GM18867 (cell line): ENCODE data around the gene GRB2.
"Not testable (repeated sequence)": the region's sequence is repeated elsewhere in the genome, so short reads cannot be mapped to it uniquely, and the experiment has no call there.

Source experiments
- ATAC-seq: cut with Tn5 transposase; IDR thresholded peaks from one replicate; pipeline ENCODE4 v1.9.1; 2021; ENCODE audit warnings: mild to moderate bottlenecking, moderate library complexity; ENCODE audit not compliant: unreplicated experiment

The GRB2 gene

DNA sequence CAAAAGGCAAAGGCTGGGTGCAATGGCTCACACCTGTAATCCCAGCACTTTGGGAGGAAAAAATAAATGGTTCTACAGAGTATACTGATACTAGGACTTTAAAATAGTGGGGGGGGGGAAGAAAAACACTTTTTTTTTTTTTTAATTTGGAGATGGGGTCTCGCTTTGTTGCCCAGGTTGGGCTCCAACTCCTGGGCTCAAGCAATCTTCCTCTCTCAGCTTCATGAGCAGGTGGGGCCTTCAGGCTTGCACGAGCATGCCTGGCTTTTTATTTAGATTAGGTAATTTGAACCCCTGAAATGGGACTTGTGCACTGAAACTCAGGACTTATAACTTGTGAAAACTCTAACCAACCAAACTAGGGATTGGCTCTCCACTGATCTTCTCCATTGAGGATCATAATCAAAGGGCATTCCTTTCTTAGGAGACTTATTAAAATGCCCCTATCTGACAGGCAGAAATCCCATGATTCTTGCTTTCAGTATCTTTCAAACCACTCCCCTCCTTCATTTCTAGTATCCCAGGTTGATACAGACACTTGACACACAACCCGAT is 16.9 kb downstream of the GRB2 start:
- no peak for ATAC-seq

DNA sequence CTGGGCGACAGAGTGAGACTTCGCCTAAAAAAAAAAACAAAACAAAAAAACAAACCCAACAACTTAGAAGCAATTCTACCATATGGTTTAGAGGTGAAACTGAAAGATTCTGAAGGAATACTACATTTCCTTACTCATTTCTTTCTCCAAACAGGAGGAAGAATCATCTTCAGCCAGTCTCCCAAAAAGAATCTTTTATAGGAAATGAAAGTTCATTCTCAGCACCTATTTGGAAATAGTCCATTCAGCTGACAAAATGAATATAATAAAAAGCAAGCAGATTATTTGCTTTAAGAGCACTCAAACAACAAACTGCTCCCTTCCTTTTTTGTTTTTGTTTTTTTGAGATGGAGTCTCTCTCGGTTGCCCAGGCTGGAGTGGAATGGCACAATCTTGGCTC is 17.7 kb downstream of the GRB2 start:
- no peak for ATAC-seq

DNA sequence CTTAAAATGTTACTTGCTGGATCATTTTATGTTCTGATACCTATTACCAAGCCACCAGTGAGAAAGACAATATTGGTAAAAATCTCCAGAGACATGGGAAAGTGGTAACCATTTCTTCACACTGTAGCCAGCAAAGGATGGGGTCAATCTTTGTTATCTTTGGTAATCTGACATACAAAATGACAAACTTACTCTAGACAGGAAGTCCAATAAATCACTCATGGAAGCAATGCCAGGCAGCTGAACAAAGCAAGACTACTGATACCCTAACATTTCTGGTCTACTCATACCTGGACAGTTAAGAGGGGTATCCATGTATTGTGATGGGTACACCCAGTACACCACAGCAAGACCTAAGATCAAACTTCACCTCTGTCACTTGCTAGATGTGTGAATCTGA is 19.0 kb downstream of the GRB2 start:
- no peak for ATAC-seq

DNA sequence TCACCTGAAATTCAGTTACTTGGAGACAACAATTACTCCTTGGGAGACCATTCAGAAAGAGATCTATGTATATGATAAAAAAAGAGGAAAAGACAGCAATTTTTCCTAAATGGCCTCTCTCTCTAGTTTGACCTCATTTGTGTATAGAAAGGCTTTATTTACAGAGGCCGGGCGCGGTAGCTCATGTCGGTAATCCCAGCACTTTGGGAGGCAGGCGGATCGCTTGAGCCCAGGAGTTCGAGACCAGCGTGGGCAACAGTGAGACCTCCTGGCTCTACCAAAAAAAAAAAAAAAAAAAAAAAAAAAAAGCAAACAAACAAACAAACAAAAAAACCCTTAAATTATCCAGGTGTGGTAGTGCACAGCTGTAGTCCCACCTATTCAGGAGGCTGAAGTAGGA is 20.7 kb downstream of the GRB2 start:
- no peak for ATAC-seq

DNA sequence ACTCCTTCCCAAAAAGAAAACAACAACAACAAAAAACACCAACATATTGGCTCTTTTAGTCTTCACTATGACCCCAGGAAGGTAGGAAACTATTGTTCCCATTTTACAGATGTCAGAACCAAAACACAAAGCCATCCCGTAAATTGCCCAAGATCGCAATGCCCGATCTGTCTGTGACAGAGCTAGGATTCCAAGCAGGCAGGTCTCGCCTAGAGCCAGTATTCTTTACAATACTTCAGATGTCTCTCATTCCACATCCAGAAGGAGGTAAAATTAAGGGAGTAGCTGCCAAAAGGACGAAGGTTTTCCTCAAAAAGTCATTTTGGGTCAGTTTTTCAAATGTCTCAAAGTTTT is 21.7 kb downstream of the GRB2 start:
- ATAC-seq, result no peak

DNA sequence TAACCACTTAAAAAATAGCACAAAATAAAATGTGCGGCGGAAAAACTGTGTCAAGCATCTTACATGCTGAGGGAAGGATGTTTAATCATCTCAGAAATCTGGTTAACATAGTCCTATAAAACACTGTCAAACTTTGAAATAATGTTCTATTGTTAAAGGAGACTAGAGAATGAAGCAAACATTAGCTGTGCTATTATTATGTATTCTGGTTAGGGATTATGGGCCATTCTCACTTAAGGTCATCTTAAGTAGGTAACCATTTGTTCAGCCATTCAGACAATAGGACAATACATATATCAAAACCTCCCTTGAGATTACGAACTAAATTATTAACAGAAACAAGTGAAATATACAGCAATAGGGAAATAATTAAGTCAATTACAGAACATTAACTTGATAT is 24.7 kb downstream of the GRB2 start:
- no peak for ATAC-seq

DNA sequence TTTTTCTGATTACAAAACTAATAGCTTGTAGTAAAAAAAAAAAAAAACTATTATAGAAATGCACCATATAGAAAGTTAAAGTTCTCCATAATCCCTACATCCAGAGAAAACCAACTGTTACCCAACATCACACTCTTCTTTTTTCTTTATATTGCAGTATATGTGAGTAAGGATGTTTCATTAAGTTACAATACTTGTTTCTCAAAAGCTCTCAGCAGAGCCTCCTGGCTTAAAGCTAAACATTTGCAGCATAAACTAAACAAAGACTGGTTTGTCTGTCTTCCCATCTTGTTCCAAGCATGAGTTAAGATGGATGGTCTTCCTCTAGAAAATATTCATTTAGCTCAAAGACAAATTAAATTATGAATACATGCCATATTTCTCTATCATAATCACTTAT is 25.2 kb downstream of the GRB2 start:
- ATAC-seq, result no peak

DNA sequence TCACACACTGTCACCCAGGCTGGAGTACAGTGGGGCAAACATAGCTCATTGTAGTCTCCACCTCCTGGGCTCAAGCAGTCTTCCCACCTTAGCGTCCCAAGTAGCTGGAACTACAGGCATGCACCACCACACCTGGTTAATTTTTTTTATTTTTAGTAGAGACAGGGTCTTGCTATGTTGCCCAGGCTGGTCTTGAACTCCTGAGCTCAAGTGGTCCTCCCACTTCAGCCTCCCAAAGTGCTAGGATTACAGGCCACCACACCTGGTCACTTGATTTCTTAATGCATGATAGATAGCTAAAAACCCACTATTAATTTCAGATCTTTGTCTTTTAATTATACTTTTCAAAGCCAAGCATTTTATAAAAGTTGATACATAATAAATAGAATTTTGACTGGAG is 26.1 kb downstream of the GRB2 start:
- not testable (repeated sequence) for ATAC-seq

DNA sequence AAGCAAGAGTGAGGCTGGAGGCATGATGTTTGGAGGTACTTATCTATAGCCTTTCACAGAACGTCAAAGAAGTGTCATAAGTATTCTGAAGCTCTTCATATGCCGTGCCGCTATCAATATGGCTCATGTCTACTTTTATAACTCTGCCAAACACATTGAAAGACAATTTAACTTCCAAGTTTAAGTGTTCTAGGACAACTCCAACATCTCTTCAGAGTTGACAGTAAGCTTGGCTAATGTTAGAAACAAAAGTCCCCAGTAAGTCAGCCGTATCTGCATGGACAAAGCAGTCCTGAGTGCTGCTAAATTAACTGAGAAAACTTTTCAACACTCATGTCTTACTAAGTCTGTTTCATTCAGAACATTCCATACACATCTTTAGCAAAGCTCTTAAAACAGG is 32.2 kb downstream of the GRB2 start:
- ATAC-seq, result no peak

DNA sequence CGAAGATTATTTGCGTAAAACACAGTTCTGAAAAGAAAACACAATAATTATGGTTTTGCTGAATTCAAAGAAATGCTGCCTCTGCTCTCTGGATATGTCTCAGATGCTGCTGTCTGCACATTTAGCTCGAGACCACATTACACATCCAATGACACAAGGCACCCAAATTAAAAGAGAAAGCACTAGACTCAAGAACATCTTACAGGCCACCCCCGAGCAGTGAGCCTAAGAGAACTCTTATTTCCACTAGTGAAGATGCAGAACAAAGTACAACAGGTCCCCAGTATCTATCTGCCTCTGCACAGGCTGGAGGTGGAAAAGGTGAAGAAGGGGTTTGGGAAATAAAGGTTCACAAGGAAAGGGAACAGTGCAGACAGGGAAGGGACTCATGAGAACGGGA is 33.5 kb downstream of the GRB2 start:
- ATAC-seq, result peak; percentile 40

DNA sequence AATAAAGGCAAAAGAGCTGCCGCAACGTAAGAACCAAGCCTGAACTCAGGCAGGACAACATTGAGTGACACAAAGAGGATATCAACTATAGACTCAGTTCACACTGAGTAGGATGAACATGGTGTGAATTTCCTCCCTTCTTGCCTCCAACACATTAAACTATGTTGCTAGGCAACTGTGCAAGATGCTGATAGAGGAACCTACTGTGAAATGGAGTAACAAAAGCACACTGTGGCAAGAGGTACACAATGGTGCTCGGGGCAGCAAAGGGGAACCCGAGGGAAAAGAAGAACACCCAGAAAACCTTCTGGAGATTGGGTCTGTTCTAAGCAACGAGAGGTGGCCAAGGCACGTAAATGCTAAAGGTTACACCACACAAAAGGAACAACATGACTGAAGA is 34.1 kb downstream of the GRB2 start:
- peak; percentile 26 for ATAC-seq

DNA sequence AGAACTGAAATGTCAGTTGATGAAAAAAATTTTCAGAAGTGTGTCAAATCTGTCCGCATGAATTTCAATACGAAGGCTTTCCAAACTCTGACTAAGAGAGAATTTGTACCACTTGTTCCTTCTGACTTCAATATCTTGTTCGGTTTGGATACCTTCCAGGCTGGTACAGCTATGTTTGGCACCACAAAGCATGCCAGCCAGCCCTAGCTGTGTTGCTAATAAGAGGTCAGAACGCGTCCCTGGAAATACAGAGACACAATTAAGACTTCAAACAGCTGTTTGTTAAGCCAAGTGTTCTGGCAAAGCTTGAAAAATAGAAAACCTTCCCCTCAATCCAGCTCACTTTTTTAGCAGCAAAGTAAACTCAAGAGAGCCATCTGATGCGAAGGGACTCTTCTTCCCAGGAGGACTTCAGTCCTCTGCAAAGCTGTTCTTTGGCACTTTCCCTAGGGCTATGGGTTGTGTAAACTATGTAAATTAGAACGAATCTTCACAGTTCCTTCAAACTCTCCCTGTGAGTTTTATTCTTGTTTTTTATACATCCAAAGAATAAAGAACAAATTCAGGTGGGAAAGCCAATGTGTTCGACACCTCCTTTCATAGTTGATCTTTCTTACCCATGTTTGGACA is 35.1 kb downstream of the GRB2 start:
- no peak for ATAC-seq

DNA sequence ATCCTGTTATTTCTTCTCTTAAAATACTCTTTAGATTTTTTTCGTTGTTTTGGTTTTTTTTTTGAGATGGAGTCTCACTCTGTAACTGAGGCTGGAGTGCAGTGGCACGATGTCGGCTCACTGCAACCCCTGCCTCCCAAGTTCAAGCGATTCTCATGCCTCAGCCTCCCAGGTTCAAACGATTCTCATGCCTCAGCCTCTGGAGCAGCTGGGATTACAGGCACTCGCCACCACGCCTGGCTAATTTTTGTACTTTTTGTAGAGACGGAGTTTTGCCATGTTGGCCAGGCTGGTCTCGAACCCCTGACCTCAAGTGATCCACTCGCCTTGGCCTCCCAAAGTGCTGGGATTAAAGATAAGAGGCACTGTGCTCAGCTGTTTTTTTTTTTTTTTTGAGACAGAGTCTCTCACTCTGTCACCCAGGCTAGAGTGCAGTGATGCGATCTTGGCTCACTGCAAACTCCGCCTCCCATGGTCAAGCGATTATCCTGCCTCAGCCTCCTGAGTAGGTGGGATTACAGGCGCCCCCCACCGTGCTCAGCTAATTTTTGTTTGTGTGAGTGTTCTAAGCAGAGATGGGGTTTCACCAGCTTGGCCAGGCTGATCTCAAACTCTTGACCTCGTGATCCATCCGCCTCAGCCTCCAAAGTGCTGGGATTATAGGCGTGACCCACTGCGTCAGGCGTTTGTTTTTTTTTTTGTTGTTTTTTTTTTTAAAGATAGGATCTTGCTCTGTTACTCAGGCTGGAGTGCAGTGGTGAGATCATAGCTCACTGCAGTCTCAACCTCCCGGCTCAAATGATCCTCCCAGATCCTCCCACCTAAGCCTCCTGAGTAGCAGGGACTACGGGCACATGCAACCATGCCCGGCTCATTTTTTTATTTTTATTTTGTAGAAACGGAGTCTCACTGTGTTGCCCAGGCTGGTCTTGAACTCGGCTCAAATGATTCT is 37.4 kb downstream of the GRB2 start:
- ATAC-seq, result not testable (repeated sequence)

DNA sequence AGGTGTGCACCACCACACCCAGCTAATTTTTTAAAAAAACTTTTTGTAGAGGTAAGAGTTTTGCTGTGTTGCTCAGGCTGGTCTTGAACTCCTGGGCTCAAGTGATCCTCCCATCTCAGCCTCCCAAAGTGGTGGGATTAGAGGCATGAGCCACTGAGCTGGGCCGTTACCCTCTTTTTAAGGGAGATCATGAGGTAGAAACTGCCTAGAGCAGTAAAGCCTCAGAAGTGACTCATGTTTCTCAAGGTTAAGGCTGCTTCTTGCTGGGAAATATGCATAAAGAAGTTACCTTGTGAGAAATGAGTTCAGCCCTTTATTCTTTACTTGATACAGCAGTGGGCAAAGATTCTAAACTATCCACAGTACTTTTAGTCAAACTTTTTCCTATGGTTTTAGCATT is 38.2 kb downstream of the GRB2 start:
- no peak for ATAC-seq

DNA sequence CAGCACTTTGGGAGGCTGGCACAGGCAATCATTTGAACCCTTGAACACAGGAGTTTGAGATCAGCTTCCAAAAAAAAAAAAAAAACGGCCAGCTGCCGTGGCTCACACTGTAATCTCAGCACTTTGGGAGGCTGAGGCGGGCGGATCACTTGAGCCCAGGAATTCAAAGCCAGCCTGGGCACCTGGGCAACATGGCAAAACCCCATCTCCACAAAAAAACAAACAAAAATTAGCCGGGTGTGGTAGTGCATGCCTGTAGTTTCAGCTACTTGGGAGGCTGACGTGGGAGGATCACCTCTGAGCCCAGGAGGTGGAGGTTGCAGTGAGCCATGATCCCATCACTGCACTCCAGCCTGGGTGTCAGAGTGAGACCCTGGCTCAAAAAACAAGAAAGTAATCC is 39.0 kb downstream of the GRB2 start:
- no peak for ATAC-seq

DNA sequence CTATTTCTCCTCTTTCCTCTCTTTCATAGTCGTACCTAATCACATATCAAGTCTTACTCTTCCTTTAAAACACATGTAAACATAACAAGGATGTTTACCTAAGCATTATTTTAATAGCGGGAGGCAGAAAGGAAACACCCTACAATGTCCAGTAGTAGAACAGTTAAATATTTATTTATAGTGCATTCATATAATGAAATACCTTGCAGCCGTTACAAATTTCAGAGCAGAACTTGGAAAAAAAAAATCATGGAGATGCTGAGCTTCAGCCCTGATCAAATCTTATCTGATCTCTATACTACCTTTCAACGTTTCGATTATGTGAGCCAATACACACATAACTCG is 39.6 kb downstream of the GRB2 start:
- no peak for ATAC-seq

DNA sequence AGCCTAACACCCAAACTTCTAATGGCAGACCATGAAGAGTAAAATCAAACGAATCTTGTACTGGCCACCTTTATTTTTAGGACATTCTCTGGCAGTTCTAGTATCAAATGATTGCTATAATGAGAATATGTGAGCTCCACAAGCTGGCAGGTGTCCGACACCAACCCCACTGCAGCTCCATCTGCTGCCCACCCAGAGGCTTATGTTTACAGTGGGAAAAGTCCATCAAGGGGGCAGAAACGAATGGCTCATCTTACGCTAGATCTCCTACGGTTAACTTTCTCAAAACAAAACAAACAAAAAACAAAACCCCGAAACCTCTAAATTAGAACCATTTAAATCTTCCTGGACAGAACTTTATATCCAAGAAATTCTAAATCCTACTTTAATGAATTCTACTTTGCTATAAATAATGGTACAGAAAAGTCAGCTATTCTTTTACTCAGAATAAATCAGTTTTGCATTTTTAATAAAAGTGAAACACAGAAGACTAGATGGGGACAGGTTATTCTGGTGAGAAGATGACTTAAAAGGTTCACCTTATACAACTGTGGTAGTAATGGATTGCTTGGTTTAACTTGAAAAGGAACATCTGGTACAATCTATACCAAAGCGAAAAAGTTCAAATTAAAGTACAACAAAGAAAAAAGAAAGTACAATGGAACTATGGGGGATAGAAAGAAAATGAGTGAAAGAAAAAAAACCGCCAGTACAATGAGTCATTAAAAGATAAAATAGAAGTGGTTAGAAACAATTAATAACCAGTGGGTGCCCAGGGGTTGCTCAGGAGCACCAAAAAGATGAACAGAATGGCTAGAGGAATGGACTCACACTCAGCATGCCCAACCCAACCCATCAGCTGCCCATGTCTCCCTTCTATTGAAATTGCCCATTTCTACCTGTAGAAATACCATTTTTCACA is 40.2 kb downstream of the GRB2 start:
- no peak for ATAC-seq

DNA sequence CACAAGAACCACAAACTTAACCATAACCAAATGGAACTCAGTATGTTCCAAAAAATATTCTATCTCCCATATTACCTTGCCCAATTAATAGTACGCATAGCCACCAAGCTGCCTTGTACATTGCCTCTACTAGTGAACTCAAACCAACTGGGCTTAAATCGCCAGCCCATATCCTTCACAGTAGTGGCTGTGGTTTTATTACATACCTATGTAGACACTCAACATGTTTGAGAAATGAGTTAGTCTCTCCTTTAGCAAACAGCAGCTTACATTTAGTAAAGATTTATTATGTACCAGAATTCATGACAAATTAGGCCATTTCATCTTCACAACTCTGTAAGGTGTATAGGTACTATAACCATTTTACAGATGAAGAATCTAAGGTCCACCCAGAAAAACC is 41.4 kb downstream of the GRB2 start:
- no peak for ATAC-seq

DNA sequence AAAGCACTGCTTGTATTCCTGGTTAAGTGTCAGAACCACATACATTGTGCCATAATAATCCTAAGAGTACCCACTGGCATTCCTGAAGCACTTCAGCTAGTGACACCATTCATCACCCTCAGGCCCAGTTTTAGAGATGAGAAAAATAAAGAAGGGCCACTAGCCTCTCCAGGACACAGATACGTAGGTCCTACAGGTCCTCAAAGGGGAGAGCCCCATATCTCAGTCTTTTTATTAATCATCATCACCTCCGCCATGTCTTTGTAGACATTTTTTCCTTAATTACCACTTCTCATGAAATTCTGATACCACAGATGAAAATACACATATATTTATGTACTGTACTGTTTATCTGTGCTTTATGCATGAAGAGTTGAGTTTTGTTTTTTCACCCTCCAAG is 43.5 kb downstream of the GRB2 start:
- no peak for ATAC-seq

DNA sequence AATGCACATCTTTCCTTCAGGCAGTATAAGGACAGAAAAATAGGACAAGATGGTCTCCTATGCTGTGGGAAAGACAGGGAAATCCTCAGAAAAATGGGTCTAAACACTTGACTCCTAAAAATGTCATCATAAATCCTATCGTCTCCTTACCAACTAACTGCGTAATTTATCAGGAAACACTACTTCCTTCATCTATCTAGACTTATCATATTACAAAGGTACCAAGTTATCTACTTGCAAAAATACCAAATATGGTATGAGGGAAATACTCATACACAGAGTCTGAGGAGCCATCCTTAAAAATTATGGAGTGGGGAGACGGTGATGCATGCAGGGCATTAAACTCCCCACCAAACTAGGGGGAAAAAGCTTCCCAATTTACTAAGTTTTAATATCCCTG is 44.1 kb downstream of the GRB2 start:
- ATAC-seq, result no peak

DNA sequence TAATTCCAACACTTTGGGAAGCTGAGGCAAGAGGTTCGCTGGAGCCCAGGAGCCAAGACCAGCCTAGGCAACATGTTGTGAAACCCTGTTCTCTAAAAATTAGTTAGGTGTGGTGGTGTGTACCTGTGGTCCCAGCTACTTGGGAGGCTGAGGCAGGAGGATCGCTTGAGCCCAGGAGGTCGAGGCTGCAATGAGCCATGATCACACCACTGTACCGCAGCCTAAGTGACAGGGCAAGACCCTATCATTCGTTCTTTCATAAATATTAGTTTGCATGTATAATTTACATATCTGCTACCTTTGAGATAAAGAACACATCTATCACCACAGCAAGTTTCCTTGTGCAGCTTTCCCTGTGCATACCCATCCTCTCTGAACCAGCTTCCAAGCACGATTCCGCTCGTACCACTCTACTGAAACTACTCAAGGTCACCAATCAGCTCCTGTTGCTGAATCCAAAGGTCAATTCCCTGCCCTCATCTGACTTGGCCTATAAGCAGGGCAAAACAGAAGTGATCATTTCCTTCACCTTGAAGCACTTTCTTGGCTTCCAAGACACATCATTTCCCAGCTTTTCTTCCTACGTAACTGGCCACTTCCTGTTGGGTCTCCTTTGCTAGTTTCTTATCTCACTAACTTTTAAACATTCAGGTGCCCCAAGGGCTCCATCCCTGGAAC is 49.1 kb downstream of the GRB2 start:
- ATAC-seq, result no peak
